GM19099 (cell line): Measurements from ENCODE around the gene FRMPD4.

ENCODE experiments used
- POLR2A ChIP-seq: IDR thresholded peaks from 3 replicates; pipeline ENCODE4 v1.6.1; 2011; ENCODE audit warnings: low read depth; ENCODE audit not compliant: insufficient read length; ENCODE audit errors: extremely low read depth

The FRMPD4 gene

DNA sequence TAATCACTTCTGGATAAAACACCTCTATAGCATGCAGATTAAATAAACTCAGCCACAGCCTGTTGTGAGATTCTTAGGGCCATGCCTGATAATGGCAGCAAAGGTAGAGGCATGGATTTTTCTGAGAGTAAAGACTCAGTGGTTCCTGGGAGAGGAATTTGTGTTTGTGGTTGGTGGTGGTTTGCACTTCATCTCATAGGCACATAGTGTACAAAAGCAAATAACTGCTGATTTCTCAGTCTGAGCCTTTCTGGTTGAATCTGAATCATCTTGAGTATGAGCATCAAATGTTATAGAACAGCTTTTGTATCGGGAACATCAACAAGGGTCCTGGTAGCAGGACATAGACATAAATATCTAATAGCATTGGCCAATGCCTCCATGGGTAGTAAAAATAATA lies 274.3 kb downstream of the FRMPD4 start:
- TF ChIP-seq POLR2A: no peak

DNA sequence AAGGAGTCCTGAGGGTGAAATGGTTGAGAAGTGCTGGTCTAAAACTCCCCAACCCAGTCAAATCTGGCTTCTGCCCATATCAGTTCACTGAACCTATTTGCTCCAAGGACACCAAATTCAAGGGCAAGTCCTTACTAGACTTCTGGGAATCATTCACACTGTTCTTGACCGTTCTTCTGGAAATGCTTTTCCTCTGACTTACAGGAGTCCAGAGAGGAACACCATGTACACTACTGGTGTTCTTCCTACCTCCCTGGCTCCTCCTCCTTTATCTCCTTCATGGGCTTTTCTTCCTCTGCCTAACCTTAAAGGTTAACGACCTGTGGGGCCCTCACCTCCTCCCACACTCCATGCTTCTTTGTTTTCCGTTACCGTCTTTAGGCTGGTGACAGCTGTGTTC lies 281.3 kb downstream of the FRMPD4 start:
- TF ChIP-seq POLR2A: no peak

DNA sequence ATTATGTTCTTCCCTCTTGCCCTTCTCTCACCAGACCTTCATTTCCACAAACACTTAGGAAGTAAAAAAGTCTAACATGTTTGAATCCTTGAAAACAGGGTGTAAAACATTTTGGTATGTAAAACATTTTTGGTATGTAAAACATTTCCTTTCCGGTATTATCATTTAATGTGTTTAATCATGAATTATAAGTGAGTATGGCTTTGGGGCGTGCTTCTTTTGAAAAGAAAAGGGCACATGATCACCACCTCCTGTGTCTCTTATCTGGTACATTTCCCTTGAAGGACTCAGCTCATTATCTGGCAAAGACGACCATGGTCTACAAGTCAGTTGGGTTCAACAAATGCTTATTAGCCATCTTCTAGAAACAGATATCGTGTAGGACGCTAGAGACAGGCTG lies 283.6 kb downstream of the FRMPD4 start:
- TF ChIP-seq POLR2A: no peak

- TF ChIP-seq POLR2A: no peak
Observed at GRCh38 chrX:12423346-12423745, 285.1 kb downstream of the FRMPD4 start.

DNA sequence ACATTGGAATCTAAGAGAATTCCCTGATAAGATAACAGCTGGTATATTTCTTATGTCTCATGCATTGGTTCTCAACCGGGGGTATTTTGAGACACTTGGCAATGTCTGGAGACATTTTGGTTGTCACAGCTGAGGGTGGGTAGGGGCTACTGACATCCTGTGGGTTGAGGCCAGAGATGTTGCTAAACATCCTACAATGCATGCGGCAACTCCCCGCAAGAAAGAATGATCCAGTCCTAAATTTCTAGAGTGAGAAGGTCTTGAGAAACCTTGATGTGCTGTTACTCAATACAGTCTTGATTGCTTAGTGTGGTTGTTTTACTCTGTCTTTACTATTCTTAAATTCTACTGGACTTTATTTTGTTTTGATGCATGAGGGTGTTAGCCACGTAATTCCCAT lies 287.2 kb downstream of the FRMPD4 start:
- no peak for TF ChIP-seq POLR2A

DNA sequence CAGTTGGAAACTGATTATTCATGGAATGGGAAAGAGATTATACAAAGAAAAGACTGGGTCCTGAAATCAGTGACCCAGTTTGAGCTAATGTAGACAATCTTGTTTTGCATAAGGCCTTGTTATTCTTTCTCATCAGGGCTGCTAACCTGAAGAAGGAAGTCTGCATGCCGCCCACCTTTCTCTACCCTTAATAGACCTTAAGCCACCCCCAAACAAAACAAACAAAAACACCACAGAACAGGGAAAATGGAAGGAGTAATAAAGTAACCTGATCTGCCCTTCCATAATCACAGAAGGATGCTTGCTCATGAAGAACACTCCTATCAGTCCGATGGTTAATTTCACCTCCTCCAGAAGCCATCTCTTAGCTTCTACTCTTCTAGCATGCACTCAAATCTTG lies 288.1 kb downstream of the FRMPD4 start:
- TF ChIP-seq POLR2A: no peak

DNA sequence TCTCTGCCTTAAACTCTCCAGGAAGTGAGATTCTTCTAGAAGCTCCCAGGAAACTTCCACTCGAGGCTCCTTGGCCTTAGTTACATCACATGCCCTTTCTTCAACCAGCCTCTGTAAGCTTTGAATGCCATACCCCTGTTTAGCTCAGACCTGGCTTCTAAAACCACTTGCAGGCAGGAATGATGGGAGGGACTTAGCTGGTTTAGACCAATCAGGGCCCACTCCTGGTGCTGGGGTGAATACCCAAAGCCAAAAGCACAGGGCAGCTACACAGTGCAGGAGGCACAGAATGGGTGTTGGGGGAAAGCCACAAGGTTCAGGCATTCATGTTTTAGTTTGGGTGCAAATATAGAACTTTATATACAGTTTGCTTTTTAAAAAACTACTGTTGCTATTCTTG lies 296.2 kb downstream of the FRMPD4 start:
- no peak for TF ChIP-seq POLR2A

DNA sequence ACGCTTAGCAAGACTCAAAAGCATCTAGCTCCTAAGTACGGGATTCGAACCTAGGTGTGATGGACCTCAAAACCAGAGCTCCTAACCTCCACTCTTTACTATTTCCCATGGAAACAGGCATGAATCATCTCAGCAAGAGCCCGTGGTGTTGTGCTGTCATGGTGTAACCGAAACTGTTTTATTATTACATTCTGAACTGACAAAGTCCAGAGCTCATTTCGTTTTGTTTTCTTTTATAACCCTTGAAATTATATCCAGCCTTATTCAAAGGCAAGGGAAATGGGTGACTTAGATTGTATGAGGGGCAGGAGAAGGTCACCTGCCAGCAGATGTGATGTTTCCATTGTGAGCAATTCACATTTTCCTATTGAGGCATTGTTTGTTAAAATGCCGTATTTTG lies 301.1 kb downstream of the FRMPD4 start:
- TF ChIP-seq POLR2A: no peak

- TF ChIP-seq POLR2A: no peak
Observed at GRCh38 chrX:12440246-12440645, 302.0 kb downstream of the FRMPD4 start.

DNA sequence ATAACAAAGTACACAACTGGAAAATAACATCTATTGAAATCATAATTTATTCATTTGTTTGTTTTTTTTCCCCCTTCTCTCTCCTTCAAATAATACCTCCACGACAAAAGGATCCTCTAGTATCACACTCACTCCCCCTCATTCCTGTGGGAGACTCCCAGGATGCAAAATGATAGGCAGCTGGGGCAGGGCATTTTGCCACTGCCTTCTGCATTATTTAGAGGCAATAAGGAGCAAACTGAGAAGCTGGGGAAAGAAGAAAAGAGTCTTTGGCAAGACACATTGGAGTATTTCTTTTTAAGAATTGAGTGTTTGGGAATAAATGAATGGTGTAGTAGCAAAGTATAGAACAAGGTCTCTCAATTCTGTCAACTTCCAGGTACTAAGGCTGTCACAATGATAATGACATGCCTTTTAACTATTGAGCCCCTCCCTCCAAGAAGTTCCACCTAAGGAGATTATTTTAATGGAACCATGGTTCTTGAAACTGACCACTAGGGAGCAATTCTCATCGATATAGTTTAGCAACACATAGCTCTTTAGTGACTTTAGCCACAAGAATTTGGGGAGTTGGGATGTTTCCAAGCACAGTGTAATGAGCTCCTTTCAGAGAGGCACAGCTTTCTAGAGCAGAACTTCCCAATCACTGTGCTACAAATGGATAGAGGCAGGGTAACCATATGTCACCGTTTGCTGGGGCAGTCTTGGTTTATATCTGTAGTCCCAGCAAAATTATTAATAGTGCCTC lies 303.3 kb downstream of the FRMPD4 start:
- no peak for TF ChIP-seq POLR2A

DNA sequence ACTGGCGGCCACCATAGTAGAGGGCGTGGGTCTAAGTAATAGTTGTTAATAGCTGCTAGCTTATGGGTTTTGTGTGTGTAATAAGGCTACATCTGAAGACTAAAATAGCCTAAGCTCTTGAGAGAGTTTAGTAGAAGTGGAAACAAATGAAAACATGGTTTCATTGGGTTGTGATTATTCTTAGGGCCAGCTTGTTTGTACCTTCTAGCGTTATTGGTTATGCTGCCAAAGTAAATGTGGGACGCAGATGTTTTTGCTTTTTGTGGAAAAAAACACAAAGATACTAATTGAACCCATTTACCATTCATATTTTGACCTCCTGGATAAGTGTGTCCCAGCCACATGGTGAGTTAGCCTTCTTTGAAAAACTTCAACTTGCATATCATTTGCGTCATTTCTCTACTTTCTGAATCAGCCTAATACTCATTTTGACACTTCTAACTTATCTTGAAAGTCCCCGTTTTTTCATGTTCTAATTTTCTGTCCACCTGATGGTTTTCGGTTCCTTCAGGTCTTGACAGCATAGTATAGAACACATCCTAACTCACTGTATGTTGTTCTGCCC lies 305.3 kb downstream of the FRMPD4 start:
- TF ChIP-seq POLR2A: no peak

DNA sequence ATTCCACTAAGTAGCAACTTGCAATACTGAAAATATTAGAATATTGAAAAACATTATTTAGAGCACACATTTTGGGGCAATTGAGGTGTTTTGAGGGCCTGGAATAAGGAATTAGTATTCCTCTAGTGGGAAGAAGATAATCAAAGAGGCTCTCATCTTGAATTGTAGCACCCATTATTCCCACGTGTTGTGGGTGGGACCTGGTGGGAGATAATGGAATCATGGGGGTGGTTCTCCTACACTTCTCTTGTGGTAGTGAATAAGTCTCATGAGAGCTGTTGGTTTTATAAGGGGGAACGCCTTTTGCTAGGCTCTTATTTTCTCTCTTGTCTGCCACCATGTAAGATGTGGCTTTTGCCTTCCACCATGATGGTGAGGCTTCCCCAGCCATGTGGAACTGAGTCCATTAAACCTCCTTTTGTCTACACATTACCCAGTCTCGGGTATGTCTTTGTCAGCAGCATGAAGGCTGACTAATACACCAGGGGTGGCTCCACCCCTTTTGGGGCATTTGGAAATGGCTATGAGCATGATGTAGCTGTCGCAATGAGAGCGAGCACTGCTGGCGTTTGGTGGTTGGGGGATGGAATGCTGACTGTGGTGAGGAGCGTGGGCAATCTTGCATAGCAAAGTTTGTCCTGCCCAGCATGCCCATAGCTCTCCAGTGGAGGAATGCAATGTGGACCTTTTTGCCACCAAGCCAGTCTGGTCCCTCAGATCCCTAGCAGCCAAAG lies 308.2 kb downstream of the FRMPD4 start:
- no peak for TF ChIP-seq POLR2A

- no peak for TF ChIP-seq POLR2A
Observed at GRCh38 chrX:12447448-12448064, 309.3 kb downstream of the FRMPD4 start.

DNA sequence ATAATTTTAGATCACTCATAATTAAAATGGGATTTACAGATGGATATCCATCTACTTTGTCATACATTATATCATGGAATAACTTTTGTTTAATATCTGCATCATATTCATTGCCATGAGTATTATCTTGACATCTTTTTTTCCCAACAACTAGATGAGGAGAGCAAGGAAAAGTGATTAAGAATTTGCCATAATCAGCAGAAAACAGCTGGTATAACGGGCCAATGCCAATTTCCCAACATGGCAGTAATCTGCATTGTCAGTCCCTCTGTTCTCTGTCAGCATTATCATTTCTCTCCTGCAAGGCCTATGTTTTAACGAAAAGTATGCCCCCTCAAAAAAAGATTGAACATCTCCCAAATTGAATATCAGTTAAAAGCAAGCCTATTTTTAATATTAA lies 314.0 kb downstream of the FRMPD4 start:
- no peak for TF ChIP-seq POLR2A

DNA sequence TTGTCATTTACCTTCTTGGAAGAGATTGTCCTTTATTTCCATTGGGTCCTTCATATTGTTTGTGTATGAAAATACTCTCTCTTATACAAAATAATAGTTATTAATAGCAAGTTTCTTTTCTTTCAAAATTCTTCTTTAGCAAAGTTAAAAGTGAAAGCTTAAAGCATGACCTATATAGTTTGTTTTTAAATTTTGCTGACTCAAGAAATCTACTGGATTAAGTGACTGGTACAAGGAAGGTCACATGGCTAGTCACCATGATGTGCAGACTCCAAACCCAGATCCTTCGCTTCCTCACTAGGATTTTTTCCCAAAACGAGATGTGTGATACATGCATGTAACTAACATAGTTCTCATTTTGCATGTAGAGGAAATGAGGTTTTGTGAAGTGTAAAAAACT lies 322.7 kb downstream of the FRMPD4 start:
- no peak for TF ChIP-seq POLR2A

DNA sequence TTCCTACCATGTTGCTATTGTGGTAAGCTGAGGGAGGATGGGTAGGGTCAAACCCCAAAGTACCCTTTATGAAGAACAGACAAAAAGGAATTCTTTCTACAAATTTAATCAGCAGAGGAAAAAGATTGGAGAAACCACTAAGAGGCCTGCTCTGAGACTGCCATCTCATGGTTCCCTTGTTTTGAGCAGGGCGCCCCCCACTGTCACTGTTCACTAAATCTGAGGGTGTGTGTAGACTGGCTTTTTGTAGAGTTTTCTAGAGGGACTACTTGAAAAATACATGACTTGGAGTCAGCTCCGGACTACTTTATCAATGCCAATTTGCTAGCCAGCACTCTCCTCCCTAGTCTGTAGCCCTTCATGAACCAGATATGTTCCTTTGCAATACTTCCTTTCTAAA lies 324.8 kb downstream of the FRMPD4 start:
- TF ChIP-seq POLR2A: no peak

DNA sequence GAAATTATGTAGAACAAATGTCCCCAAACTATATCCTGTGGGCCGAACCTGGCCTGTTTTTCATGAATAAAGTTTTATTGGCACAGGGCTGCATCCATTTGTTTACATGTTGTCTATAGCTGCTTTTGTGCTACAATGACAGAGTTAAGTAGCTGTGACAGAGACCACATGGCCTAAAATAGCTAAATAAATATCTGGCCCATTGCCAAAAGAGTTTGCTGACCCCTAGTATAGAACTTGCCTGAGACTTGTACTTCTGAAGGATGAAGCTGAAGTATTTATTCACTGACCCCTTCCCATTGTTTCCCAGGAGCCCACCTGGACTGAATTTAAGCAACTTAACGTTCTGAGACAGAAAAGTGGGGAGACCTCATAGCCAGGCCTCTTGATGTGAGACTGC lies 325.6 kb downstream of the FRMPD4 start:
- no peak for TF ChIP-seq POLR2A

- TF ChIP-seq POLR2A: no peak
Observed at GRCh38 chrX:12467321-12467720, 329.0 kb downstream of the FRMPD4 start.
